GM18907 (cell line): ENCODE measurements around the gene RPLP2.

ENCODE experiments used
- ATAC-seq: cut with Tn5 transposase; IDR thresholded peaks from one replicate; pipeline ENCODE4 v1.9.1; 2021; ENCODE audit warnings: mild to moderate bottlenecking, moderate library complexity; ENCODE audit not compliant: unreplicated experiment

RPLP2 gene

DNA sequence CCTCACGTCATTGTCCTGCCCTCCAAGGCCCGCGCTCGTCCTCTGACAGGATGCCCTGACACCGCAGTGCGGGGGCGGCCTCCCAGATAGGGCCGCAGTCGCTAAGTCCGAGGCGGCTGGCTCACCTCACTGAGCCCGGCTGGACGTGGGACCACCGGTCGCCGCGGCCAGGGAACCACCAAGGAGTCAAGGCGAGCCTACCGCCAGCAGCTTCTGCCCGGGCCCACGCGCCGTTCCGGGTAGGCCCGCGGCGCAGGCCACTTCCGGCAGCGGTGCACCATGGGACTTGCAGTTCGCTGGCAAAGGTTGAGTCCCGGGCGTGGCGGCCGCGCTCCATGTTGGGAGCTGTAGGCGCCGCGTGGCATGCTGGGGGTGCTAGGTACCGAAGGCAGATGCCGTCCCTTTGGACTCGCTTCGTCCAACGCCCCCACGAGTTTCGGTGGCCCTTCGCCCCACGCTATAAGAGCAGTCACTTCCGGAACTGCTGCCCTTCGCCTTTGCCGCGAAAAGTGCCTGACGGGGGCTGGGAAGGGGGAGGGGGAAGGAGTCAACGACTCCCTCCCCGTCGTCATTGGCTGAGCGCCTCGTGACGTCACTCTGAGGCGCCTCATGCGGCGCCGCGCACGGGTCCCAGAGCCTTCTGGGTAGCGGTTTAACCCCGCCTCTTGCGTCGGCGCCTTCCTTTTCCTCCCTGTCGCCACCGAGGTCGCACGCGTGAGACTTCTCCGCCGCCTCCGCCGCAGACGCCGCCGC lies at the start of gene RPLP2:
Gene RPLP2, plus strand, starts transcription at position 681 of the 753 bp plus-strand sequence. CDS start 268 bp downstream, outside the sequence.
- ATAC-seq, result peak; percentile 78

DNA sequence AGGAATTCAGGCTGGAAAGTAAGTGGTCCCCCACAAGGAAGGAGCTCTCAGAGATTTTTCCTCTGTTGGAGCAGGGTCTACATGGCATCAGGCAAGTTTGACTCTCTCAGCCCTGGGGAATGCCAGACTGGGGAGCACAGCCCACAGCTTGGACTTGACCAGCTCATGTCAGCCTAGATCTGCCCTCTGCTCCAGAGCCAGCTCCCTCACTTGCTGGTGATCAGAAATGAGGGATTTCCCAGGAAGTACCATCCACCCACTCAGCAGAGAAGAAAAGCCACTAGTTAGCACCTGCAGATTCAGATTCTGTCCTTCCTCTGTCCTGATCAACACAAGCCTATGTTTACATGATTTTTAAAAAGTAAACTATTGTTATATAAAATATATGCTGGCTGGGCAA lies 49.5 kb upstream of the RPLP2 start:
- no peak for ATAC-seq

DNA sequence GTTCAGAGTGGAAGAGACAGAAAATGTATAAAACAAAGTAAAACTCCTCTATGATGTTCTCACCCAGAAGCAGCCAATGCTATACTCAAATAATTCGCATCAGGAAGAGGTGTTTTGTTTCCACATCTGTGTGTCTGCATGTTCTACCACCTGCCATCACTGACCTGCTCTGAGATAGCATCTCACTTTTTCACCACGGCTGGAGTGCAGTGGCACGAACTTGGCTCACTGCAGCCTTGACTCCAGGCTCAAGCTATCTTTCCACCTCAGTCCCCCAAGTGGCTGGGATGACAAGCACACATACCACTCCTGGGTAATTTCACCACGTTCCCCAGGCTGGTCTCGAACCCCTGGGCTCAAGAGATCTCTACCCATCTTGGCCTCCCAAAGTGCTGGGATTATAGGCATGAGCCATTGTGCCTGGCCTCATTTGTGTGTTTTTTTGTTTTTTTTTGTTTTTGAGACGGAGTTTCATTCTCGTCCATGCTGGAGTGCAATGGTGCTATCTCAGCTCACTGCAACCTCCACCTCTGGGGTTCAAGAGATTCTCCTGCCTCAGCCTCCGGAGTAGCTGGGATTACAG lies 48.1 kb upstream of the RPLP2 start:
- no peak for ATAC-seq

DNA sequence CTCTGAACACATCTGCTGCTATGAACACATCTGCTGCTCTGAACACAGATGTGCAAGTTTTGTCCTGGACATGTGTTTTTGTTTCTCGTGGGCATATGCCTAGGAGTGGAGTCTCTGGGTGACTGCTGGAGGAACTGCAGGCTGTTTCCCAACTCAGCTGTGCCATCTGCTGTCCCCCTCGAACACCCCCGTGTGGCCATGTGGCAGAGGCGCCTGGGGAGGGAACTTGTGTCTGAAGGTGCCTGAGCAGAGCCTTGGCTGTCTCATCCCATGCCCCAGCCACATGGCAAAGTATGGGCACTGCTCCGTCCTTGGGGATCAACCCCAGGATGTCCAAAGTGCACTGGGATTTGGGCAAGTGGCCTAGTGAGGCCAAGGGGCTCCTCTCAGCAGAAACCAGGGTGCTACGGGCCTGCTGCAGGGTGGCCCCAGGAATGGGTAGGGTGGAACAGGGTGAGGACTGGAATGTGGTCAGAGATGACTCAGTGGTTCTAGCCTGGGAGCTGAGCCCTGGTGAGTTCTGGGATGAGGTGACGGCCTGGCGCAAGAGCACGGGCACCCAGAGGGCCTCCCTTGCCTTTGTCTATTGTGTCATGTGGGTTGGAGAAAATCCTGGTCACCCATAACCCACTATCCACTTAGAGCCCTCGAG lies 47.2 kb upstream of the RPLP2 start:
- no peak for ATAC-seq

DNA sequence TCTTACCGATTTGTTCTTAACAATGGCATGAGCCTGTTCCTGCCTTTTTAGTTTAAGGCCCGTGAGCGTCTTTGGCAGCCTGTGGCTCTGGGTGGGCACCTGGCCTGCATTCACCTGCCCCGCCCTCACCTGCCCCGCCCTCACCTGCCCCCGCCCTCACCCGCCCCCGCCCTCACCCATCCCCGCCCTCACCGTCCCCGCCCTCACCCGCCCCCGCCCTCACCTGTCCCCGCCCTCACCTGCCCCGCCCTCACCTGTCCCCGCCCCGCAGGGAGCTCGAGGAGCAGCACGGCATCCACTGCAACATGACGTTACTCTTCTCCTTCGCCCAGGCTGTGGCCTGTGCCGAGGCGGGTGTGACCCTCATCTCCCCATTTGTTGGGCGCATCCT lies 46.7 kb upstream of the RPLP2 start:
- no peak for ATAC-seq

DNA sequence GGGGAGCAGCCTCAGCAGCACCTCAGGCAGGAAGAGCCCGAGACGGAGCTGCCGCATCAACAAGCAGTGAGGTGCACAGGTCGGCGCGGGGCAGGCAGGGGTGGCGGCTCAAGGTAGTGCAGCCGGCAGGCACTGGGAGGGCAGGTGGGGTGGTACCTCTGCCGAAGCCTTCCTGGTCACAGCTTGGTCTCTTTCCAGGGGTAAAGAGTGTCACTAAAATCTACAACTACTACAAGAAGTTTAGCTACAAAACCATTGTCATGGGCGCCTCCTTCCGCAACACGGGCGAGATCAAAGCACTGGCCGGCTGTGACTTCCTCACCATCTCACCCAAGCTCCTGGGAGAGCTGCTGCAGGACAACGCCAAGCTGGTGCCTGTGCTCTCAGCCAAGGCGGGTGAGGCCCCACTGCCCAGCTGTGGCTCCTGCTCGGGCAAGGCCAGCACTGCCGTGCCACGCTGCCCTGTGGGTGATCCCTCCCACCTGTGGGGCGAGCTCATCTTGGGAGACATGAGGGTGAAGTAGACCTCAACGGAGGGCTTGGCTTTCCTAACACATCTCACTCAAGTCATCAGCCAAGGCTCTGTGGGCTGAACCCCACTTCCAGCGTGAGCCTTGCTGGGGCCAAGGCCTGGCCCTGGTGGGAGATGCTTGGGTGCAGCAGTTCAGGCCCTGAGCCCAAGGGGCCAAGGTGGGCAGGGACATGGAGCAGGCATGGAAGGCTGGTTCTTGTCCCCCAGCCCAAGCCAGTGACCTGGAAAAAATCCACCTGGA lies 46.0 kb upstream of the RPLP2 start:
- ATAC-seq, result no peak

DNA sequence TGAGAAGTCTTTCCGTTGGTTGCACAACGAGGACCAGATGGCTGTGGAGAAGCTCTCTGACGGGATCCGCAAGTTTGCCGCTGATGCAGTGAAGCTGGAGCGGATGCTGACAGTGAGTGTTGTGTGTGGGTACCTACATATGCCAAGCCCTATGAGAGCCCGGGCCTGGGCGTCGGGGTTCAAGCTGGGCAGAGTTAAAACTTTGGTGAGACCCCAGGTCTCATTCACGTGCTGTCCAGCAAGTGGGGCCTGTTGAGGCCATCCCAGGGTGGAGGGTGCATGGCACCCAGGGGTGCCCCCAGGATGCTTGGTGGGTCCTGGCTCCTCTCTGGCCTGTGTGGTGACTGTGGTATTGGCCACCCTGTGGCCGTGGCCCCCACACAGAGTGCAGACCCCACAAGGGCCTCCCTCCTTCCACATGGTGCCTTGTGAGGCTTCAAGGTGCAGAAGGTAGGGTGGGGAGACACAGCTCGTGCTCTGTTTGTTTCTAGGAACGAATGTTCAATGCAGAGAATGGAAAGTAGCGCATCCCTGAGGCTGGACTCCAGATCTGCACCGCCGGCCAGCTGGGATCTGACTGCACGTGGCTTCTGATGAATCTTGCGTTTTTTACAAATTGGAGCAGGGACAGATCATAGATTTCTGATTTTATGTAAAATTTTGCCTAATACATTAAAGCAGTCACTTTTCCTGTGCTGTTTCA lies 45.3 kb upstream of the RPLP2 start:
- no peak for ATAC-seq

DNA sequence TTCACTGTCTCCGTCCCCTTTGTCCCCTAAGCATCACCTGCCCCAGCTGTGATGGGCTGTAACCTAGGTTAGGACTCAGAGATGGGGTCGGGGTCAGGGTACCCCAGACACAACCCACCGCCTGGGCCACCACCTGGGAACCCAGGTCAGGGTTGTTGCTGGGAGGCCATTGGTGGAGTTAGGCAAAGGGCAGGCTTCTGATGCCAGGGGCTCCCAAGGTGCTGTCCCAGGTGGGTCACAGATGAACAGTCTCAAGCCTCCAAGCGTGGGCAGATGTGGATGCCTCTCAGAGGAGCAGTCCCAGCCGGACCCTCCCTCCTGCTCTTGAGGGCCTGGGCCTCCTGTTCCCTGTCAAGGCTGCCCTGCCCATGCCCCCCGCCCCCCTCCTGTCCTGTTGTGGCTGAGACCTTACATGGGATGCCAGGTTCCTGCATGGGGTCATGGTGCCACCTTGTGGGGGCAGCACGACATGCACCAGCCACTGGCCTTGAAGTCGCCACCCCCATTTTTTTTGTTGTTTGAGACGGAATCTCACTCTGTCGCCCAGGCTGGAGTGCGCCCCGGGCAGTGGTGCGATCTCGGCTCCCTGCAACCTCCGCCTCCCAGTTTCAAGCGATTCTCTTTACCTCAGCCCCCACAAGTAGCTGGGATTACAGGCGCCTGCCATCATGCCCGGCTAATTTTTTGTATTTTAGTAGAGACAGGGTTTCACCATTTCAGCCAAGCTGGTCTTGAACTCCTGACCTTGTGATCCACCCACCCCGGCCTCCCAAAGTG lies 44.6 kb upstream of the RPLP2 start:
- ATAC-seq, result no peak

DNA sequence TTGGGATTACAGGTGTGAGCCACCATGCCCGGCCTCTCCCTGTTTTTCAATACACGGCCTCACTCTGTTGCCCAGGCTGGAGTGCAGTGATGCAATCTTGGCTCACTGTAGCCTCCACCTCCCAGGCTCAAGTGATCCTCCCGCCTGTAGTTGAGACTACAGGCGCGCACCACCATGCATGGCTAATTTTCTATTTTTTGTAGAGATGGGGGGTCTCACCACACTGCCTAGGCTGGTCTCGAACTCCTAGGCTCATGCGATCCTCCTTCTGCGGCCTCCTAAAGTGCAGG lies 44.0 kb upstream of the RPLP2 start:
- no peak for ATAC-seq

DNA sequence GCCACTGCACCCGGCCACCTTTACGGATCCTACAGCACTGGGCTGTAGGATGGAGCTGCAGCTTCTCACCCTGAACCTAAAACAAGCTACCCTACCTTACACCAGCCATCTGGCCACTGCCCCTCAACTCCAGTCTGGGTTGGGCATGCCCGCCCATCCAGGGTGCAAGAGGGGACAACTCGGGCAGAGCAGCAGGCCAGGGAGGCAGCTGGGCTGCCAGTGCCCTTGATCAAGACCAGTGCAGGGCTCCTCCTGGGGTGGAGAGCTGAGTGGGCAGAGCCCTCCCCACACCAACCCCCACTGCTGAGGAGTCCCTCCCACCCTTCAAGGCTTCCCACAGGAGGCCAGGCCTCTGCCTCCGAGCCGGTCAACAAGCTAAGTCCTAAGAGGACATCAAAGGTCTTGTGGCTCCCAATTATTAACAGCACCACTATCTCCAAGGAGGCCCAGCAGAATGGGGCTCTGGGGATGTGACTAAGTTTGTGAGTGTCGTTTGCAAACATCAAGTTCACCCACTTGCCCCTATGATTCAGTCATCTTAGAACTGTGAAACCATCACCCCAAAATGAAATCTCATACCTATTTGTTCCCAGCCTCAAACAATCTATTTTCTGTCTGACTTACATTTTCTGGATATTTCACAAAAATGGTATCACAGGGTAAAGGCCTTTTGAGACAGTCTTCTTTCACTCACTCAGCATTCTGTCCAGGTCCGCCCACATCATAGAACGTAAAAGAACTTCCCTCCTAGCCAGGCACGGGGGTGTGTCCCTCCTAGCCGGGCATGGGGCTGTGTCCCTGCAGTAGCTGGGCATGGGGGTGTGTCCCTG lies 43.4 kb upstream of the RPLP2 start:
- no peak for ATAC-seq

DNA sequence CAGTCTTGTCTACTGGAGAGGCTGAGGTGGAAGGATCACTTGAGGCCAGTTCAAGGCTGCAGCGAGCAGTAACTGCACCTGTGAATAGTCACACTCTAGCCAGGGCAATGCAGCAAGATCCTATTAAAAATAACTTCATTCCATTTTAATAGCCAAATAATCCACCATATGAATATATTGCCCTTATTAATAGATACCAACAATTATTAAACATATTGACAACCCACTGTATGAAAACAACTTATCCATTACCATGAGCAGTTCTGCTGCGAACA lies 42.9 kb upstream of the RPLP2 start:
- ATAC-seq, result no peak

DNA sequence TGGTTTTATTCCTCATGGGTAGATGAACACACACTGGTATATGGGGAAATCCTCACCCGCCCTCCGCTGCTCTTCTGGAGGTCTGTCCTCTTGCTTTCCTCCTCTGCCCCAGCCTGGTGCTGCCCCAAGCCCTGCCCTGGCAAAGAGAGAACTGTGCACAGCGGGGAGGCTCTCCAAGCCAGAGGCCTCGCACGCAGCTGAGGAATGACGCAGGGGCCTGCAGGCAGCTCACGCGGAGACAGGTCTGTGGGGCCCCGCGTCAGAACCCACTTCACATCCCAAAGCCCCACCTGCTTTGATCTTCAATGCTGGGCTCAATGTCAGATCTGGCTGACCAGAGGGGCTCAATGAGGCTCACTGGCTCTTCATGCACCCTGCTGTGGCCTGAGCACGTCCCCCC lies 42.5 kb upstream of the RPLP2 start:
- no peak for ATAC-seq

DNA sequence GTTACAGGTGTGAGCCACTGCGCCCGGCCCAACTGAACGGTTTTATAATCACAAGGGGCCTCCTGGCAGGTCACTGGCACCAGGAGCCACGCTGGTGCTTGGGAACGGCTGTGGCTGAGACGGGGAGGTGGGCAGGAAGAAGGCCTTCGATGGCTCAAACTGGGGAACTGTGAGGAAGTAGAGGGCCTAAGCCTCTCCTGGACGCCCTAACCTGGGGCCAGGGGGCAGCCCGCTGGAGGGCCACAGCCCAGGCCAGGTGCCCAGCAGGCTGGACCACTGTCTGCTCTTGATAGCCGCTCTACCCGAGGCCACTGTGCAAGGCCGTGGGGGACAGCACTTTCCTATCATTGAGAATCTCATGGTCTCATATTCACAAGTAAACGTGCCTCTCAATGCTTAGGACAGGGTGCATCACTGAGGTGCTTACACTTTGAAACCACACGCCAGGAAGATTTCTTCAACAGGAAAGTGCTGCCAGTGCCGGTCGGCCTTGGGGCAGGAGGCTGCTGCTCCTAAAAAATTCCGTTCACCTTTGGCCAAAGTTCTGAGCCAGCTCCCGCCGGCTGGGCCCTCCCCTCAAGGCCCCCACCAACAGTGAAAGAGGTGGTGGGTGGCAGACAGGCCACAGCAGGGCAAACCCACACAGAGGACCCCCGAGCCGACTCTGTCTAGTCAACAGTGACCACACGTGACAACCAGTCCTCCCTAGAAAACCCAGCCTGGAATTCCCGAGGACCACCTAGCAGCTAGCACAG lies 39.7 kb upstream of the RPLP2 start:
- ATAC-seq, result no peak

DNA sequence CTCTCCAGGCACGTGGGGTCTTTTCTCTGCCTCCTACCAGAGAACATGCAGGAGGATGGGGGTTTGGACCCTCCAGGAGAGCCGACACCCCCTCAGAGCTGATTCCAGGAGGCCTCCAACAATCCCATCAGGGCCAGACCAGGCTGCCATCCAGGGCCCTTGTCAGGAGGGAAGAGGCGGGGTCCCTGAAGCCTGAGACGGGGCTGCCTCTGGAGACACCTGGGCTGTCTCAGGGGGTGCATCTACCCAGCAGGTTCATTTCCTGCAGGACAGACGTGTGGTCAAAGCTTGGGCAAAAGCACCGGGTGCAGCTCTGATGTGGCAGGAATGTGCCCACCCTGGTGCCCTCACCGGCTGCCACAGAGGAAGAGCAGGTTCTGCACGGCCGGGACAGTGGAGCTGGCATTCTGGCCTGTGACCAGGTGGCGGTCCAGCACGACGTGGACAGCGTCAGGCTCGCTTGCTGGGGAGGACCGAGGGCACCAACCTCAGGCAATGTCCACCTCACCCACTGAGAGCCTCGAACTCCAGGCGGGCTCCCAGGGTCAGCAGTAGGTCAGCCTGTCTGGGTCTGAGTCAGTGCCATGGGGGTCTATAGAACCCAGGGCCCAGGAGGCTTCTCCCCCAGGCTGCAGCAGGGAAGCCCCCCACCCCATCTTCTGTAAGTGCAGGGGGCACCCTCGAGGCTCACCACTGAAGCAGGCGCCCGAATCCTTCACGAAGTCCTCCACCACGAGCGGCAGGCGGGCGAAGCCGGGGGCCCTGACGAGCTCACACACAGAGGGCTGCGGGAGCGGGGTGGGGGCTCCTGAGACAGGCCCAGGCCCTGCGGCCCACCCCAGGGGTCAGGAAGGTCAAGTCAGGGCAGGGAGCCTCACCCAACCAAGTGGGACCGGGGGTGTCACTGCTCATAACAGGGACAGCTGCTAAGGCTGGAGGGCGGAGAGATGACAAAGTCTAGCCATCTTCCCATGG lies 38.8 kb upstream of the RPLP2 start:
- ATAC-seq, result no peak

DNA sequence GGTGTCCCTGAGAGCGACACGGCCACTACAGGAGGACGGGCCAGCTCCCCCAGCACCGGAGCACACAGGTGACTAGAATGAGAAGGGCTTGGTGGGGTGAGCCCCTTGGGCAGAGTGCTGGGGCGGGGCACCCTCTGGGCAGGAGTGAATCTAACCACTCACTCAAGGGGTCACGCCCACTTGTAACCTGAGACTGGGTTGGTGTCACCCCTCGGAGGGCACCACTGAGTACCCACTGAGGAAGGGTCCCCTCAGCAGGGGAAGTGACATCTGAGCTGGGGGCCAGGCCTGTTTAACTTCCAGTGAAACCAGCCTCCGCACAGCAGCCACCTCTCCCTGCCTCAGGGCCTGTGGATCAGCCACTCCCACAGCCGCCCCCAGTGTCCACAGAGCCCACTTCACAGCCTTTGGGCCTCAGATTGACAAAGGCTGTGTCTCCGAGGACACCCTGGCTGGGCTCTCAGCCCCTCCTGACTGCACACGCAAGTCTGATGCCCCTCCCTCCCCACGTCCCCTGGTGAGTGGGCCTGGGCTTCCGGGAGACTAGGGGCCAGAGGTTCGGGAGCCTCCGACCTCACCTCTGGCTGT lies 38.1 kb upstream of the RPLP2 start:
- no peak for ATAC-seq

DNA sequence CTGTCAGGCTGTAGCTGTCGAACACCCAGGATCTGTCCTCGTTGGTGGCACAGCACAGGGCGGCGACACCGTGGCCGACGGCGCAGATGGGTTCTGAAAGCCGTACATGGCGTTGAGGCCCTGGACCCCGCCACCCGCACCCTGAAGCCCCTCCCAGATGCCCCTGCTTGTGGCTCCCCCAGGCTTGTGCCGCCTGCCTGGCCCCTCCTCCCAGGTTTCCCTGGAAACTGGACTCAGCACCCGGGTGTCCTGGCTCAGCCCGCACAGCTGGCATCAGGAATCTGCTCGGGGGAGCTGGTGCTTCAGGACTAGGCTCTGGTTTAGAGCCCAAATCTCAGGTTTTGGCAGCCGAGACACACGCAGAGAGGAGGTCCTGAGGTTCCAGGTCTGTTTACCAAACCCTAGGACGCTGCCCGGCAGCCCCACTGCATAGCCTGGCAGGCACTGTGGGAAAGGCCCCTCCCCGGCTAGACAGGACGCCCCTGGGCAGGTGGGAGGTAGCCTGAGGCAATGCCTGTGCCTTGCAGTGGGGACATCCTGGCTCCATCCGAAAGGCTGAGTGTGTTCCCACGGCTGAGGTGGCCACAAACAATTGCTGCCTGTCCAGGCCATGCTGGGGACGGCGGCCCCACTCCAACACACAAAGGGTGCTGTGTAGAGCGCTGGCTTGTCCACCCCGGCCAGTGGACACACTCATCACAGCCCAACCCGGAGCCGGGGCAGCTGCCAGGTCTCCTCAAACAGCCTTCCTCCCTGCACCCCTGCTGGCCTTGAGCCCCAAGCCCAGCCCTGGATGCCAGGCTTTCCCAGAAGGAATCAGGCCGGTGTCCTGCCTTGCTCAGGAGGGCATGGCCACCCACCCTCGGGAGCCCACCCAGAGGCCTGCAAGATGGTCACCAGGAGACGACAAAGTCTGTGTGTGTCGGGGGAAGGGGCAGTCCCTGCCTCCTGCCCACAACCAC lies 37.1 kb upstream of the RPLP2 start:
- ATAC-seq, result no peak
